Endothelial cell of umbilical vein (primary cell): Measurements from ENCODE around the gene CPSF3. TPM values are rescaled to one million over a fixed set of nuclear protein-coding genes. Genes with fewer than 3 reads are reported as not detected.

Source experiments
- BruUV-seq: library from RNA; stranded (reverse); fragments of 400-500 nt; replicated peaks from 2 replicates; lab custom pipeline; 2021; lab: Mats Ljungman, UMichigan
- CTCF ChIA-PET: fragments of 300-600, 350-600 bp; sonication (Branson Sonifier 250); formaldehyde crosslinking; loops from one replicate; lab custom pipeline; 2021; ENCODE audit warnings: antibody characterized with exemption, inconsistent platforms; lab: Charles Lee
- POLR2A ChIA-PET: fragments of 300-600, 350-600 bp; sonication (Branson Sonifier 250); formaldehyde crosslinking; loops from one replicate; lab custom pipeline; 2021; ENCODE audit warnings: antibody characterized with exemption, inconsistent platforms; lab: Charles Lee
- DNase-seq: peaks from one replicate; pipeline ENCODE4 v3.0.0-alpha.2; 2011; ENCODE audit warnings: low read depth, low spot score
- FAIRE-seq: peaks from 2 replicates; lab custom pipeline; 2011; peaks lifted over from hg19 to GRCh38; lab: Jason Lieb, UNC
- H2AFZ ChIP-seq: 2 replicates; pipeline ENCODE4 v1.6.0; 2012; ENCODE audit warnings: low read depth, low read length, control low read depth, inconsistent platforms
- H3K27ac ChIP-seq: 2 replicates; pipeline ENCODE4 v1.5.1; 2011; ENCODE audit warnings: low read depth, mild to moderate bottlenecking, control low read depth, low read length, moderate library complexity; ENCODE audit not compliant: insufficient read depth
- H3K27me3 ChIP-seq, 2 experiments: 2 replicates each; pipeline versions ENCODE4 v1.6.0 to v1.6.1; 2011; ENCODE audit warnings: low read length in 2 of 2, mixed read lengths in 1 of 2; ENCODE audit not compliant: control insufficient read depth in 2 of 2, insufficient read depth in 2 of 2
- H3K36me3 ChIP-seq, 2 experiments: 2 replicates in 1 of 2; 3 replicates in 1 of 2; pipeline ENCODE4 v1.5.1; 2011; ENCODE audit warnings: low read length in 2 of 2, mild to moderate bottlenecking in 1 of 2, moderate library complexity in 1 of 2; ENCODE audit not compliant: control insufficient read depth in 2 of 2, insufficient read depth in 2 of 2; ENCODE audit errors: extremely low read depth in 1 of 2
- H3K4me1 ChIP-seq: 3 replicates; pipeline ENCODE4 v1.5.1; 2011; ENCODE audit warnings: mild to moderate bottlenecking, low read length; ENCODE audit not compliant: control insufficient read depth, insufficient read depth; ENCODE audit errors: extremely low read depth
- H3K4me2 ChIP-seq: 2 replicates; pipeline ENCODE4 v1.6.1; 2011; ENCODE audit warnings: low read length, control low read depth, mixed read lengths; ENCODE audit not compliant: insufficient read depth
- H3K4me3 ChIP-seq, 3 experiments: fragments of 200-600 bp in 1 of 3; sonication (generic), shearing (Covaris generic) in 1 of 3; replicated peaks in 1 of 3; 2 replicates each; pipeline ENCODE4 v1.5.1; 2011 to 2016; ENCODE audit warnings: control low read depth in 3 of 3, low read length in 3 of 3, mild to moderate bottlenecking in 2 of 3, inconsistent platforms in 1 of 3, low read depth in 1 of 3, moderate library complexity in 1 of 3; ENCODE audit not compliant: insufficient read depth in 1 of 3
- H3K79me2 ChIP-seq: 2 replicates; pipeline ENCODE4 v1.6.0; 2012; ENCODE audit warnings: low read length, inconsistent platforms; ENCODE audit not compliant: control insufficient read depth, insufficient read depth
- H3K9ac ChIP-seq: replicated peaks from 2 replicates; pipeline ENCODE3; 2011; ENCODE audit warnings: low read length, control low read depth; ENCODE audit not compliant: insufficient read depth; ENCODE audit errors: extremely low read depth
- H3K9me1 ChIP-seq: replicated peaks from 3 replicates; pipeline ENCODE4 v1.6.0; 2011; ENCODE audit warnings: mild to moderate bottlenecking, low read length; ENCODE audit not compliant: control insufficient read depth, insufficient read depth; ENCODE audit errors: extremely low read depth
- H3K9me3 ChIP-seq: replicated peaks from 2 replicates; pipeline ENCODE4 v1.5.1; 2012; ENCODE audit warnings: low read length, inconsistent platforms; ENCODE audit not compliant: control insufficient read depth, insufficient read depth
- H4K20me1 ChIP-seq: replicated peaks from 2 replicates; pipeline ENCODE3; 2011; ENCODE audit warnings: mild to moderate bottlenecking, low read length; ENCODE audit not compliant: control insufficient read depth, insufficient read depth; ENCODE audit errors: extremely low read depth
- EZH2 ChIP-seq: IDR thresholded peaks from 2 replicates; pipeline ENCODE4 v1.6.1; 2012; ENCODE audit warnings: borderline replicate concordance, low read depth, mild to moderate bottlenecking, moderate library complexity, low read length, inconsistent platforms; ENCODE audit not compliant: severe bottlenecking
- FOS ChIP-seq: IDR thresholded peaks from 2 replicates; pipeline ENCODE4 v1.6.1; 2011; ENCODE audit warnings: mild to moderate bottlenecking, low read length, moderate library complexity, borderline replicate concordance; ENCODE audit not compliant: insufficient read depth
- GATA2 ChIP-seq: IDR thresholded peaks from 2 replicates; pipeline ENCODE4 v1.7.0; 2011; ENCODE audit warnings: low read depth, mild to moderate bottlenecking, moderate library complexity, mixed read lengths, low read length; ENCODE audit not compliant: insufficient read length, insufficient read depth
- JUN ChIP-seq: IDR thresholded peaks from 2 replicates; pipeline ENCODE4 v1.6.1; 2011; ENCODE audit warnings: borderline replicate concordance, low read depth; ENCODE audit not compliant: insufficient read length, insufficient read depth
- MYC ChIP-seq: IDR thresholded peaks from one replicate; pipeline ENCODE4 v1.6.1; 2011; ENCODE audit warnings: mild to moderate bottlenecking, low read depth, low read length
- POLR2A ChIP-seq: IDR thresholded peaks from 2 replicates; pipeline ENCODE4 v1.6.1; 2012; ENCODE audit warnings: low read depth, mild to moderate bottlenecking, control low read depth, low read length
- POLR2AphosphoS5 ChIP-seq: IDR thresholded peaks from 2 replicates; pipeline ENCODE4 v1.6.1; 2012; ENCODE audit warnings: low read depth, mild to moderate bottlenecking, control low read depth, low read length, moderate library complexity; ENCODE audit not compliant: insufficient read depth
- dilution Hi-C: fragments of 300-500 bp; cut with MboI; formaldehyde crosslinking; loops from one replicate; pipeline ENCODE4 v1.15.0; 2019; ENCODE audit warnings: low sequenced_read_pairs; ENCODE audit not compliant: extremely low pct_ligation_motif_present
- intact Hi-C: fragments of 100-400 bp; cut with micrococcal nuclease; formaldehyde crosslinking; loops from one replicate; pipeline ENCODE4 v1.10.0; 2022
- polyA plus RNA-seq, 4 experiments: library from polyadenylated mRNA; depleted of rRNA in 3 of 4; stranded (reverse) in 3 of 4; unstranded in 1 of 4; fragments of >200 nt; gene quantifications; 2 replicates each; pipeline versions ENCODE4 v1.2.1 to v1.2.3, GENCODE V29; 2011 to 2012; ENCODE audit warnings: missing spikeins in 1 of 4
- total RNA-seq: library from RNA; stranded (reverse); gene quantifications from 2 replicates; pipeline ENCODE4 v1.2.3, GENCODE V29; 2021
- TF ChIP-seq, protein P1 (sequence below): IDR thresholded peaks from 2 replicates; pipeline ENCODE4 v1.6.1; 2011; ENCODE audit not compliant: insufficient read depth, insufficient read length
- TF ChIP-seq, protein P2 (sequence below), 2 donors: IDR thresholded peaks; 1 replicate in 1 of 2; 2 replicates in 1 of 2; pipeline ENCODE4 v1.5.1; 2011; ENCODE audit warnings: low read length in 2 of 2, mild to moderate bottlenecking in 2 of 2, moderate library complexity in 2 of 2, control low read depth in 1 of 2, inconsistent platforms in 1 of 2, low read depth in 1 of 2; ENCODE audit not compliant: insufficient read depth in 1 of 2; ENCODE audit errors: extremely low read depth in 1 of 2

Gene CPSF3
- total and polyA plus RNA-seq, 2 donors (not counting 3 experiments of a cell fraction or from before 2014, with no cell fraction given), result 13.7 to 35.6 TPM

DNA sequence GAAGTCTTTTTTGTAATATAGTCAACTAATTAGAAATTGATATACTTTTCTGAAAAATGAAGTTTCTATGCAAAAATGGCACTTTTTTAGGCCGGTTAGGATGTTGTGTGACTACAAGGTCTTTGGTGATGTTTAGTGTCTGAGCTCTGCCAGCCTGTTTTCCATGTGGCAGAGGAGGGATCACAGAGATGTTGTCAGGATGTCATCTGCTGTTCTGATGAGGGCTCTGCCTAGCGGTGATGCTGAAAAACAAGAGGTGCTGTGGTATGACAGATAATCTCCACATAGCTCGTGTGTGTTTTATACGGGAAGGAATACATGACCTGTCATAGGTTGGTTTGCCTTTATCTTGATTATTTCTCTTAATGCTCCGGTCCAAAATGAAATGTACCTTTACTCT lies 38.9 kb downstream of the CPSF3 start:
- TF ChIP-seq EZH2 (no peak), POLR2A (no peak), POLR2AphosphoS5 (no peak), FOS (no peak), JUN (no peak), MYC (no peak), GATA2 (no peak)
- TF ChIP-seq, protein P1, sequence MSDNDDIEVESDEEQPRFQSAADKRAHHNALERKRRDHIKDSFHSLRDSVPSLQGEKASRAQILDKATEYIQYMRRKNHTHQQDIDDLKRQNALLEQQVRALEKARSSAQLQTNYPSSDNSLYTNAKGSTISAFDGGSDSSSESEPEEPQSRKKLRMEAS, result no peak
- TF ChIP-seq, protein P2, sequence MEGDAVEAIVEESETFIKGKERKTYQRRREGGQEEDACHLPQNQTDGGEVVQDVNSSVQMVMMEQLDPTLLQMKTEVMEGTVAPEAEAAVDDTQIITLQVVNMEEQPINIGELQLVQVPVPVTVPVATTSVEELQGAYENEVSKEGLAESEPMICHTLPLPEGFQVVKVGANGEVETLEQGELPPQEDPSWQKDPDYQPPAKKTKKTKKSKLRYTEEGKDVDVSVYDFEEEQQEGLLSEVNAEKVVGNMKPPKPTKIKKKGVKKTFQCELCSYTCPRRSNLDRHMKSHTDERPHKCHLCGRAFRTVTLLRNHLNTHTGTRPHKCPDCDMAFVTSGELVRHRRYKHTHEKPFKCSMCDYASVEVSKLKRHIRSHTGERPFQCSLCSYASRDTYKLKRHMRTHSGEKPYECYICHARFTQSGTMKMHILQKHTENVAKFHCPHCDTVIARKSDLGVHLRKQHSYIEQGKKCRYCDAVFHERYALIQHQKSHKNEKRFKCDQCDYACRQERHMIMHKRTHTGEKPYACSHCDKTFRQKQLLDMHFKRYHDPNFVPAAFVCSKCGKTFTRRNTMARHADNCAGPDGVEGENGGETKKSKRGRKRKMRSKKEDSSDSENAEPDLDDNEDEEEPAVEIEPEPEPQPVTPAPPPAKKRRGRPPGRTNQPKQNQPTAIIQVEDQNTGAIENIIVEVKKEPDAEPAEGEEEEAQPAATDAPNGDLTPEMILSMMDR (IDR thresholded peaks at IDR 0.05; ENCODE audit: extremely low read depth in 1 of 2, insufficient read depth in 1 of 2, low read depth in 1 of 2, low read length in 2 of 2), result no peak
- Histone ChIP-seq H3K9me3 (no peaks in the 10 kb centered on the region), H4K20me1 (no peaks in the 10 kb centered on the region), H3K4me1 (no peaks in the 10 kb centered on the region), H3K27ac (no peak overlapping the region), H3K9me1 (no peaks in the 10 kb centered on the region), H3K27me3 (no peaks in the 10 kb centered on the region), H3K9ac (no peak overlapping the region), H3K4me2 (no peak overlapping the region), H3K36me3 (peaks cover 0 to 7% of the 10 kb centered on the region in 2 experiments), H3K4me3 (no peak overlapping the region), H2AFZ (no peak overlapping the region), H3K79me2 (no peaks in the 10 kb centered on the region)
- no peak for DNase-seq
- FAIRE-seq, result no peak
- dilution Hi-C loops (no loop called here), intact Hi-C loops (no loop called here)
- ChIA-PET POLR2A (no interaction called here), CTCF (interaction anchor here (1.2 kb wide), 1 partner anchor 14 kb away, joined by 3 read pairs; no protein-coding TSS in a partner anchor)
- no TSS peak for BruUV-seq
